HG02973 (cell line): Measurements from ENCODE around the gene ZNRF2.
"Not testable (repeated sequence)": the region's sequence is repeated elsewhere in the genome, so short reads cannot be mapped to it uniquely, and the experiment has no call there.

Experiments used
- ATAC-seq: cut with Tn5 transposase; IDR thresholded peaks from one replicate; pipeline ENCODE4 v1.9.1; 2021; ENCODE audit warnings: moderate library complexity; ENCODE audit not compliant: unreplicated experiment

ZNRF2 gene

GRCh38 chr7:30260246-30260768, 24.1 kb upstream of the ZNRF2 start:
- no peak for ATAC-seq

- ATAC-seq: no peak
Measured at GRCh38 chr7:30263090-30263710, 21.2 kb upstream of the ZNRF2 start.

- no peak for ATAC-seq
Measured at GRCh38 chr7:30264052-30264451, 20.3 kb upstream of the ZNRF2 start.

- ATAC-seq: not testable (repeated sequence)
Measured at GRCh38 chr7:30265189-30265588, 19.2 kb upstream of the ZNRF2 start.

GRCh38 chr7:30266686-30267085, 17.7 kb upstream of the ZNRF2 start:
- ATAC-seq: no peak

GRCh38 chr7:30268586-30268985, 15.8 kb upstream of the ZNRF2 start:
- ATAC-seq: no peak

GRCh38 chr7:30269490-30269889, 14.9 kb upstream of the ZNRF2 start:
- no peak for ATAC-seq

GRCh38 chr7:30270921-30271320, 13.5 kb upstream of the ZNRF2 start:
- ATAC-seq: no peak

GRCh38 chr7:30272126-30272525, 12.3 kb upstream of the ZNRF2 start:
- no peak for ATAC-seq

- no peak for ATAC-seq
Measured at GRCh38 chr7:30273552-30273951, 10.8 kb upstream of the ZNRF2 start.

- ATAC-seq: no peak
Measured at GRCh38 chr7:30274641-30275040, 9.8 kb upstream of the ZNRF2 start.

- no peak for ATAC-seq
Measured at GRCh38 chr7:30276203-30276900, 8.0 kb upstream of the ZNRF2 start.

GRCh38 chr7:30278376-30278775, 6.0 kb upstream of the ZNRF2 start:
- ATAC-seq: no peak

- no peak for ATAC-seq
Measured at GRCh38 chr7:30278849-30279652, 5.3 kb upstream of the ZNRF2 start.

- no peak for ATAC-seq
Measured at GRCh38 chr7:30279653-30279904, 4.8 kb upstream of the ZNRF2 start.

GRCh38 chr7:30280631-30281030, 3.8 kb upstream of the ZNRF2 start:
- no peak for ATAC-seq

GRCh38 chr7:30281263-30281662, 3.1 kb upstream of the ZNRF2 start:
- no peak for ATAC-seq

GRCh38 chr7:30281791-30282190, 2.6 kb upstream of the ZNRF2 start:
- no peak for ATAC-seq

- ATAC-seq: no peak
Measured at GRCh38 chr7:30282735-30283134, 1.7 kb upstream of the ZNRF2 start.

GRCh38 chr7:30285067-30285535, 704 bp downstream of the ZNRF2 start:
- peak; percentile 20 for ATAC-seq

GRCh38 chr7:30285536-30286284, 1.3 kb downstream of the ZNRF2 start:
- ATAC-seq: peak; percentile 3
